GM23338 (cell line): Measurements from ENCODE around the gene PRMT3. TPM values are rescaled to one million over a fixed set of nuclear protein-coding genes. Genes with fewer than 3 reads are reported as not detected.

Experiments
- ATAC-seq: fragments of 200-7000 bp; cut with Tn5 transposase; 3 replicates; pipeline ENCODE4 v1.9.1; 2020
- DNase-seq: peaks from one replicate; pipeline ENCODE4 v3.0.0-alpha.2; 2015; ENCODE audit warnings: low spot score
- H2AFZ ChIP-seq: fragments of 200-600 bp; sonication (generic); 2 replicates; pipeline ENCODE4 v1.8.0; 2016; ENCODE audit warnings: antibody characterized with exemption, mild to moderate bottlenecking, moderate library complexity
- H3F3A ChIP-seq: fragments of 200-600 bp; sonication (generic); replicated peaks from 2 replicates; pipeline ENCODE4 v1.8.0; 2017; ENCODE audit warnings: antibody characterized with exemption, mixed run types, low read depth
- H3K27ac ChIP-seq: fragments of 200-600 bp; sonication (generic); 2 replicates; pipeline ENCODE4 v1.6.1; 2016; ENCODE audit warnings: low read depth
- H3K27me3 ChIP-seq: fragments of 200-600 bp; sonication (generic); 2 replicates; pipeline ENCODE4 v1.8.0; 2016; ENCODE audit warnings: mild to moderate bottlenecking, mixed run types, moderate library complexity; ENCODE audit not compliant: insufficient read depth
- H3K36me3 ChIP-seq: fragments of 200-600 bp; sonication (generic); 2 replicates; pipeline ENCODE4 v1.8.0; 2016; ENCODE audit warnings: mild to moderate bottlenecking; ENCODE audit not compliant: insufficient read depth
- H3K4me1 ChIP-seq: fragments of 200-600 bp; sonication (generic); 2 replicates; pipeline ENCODE4 v1.8.0; 2016; ENCODE audit warnings: mild to moderate bottlenecking, moderate library complexity; ENCODE audit not compliant: insufficient read depth
- H3K4me2 ChIP-seq: fragments of 200-600 bp; sonication (generic); 2 replicates; pipeline ENCODE4 v1.7.1; 2017; ENCODE audit warnings: mixed run types
- H3K4me3 ChIP-seq: fragments of 200-600 bp; sonication (generic); 2 replicates; pipeline ENCODE4 v1.6.1; 2016; ENCODE audit warnings: mixed run types
- H3K79me2 ChIP-seq: fragments of 200-600 bp; sonication (generic); replicated peaks from 2 replicates; pipeline ENCODE4 v1.8.0; 2017; ENCODE audit warnings: mild to moderate bottlenecking; ENCODE audit not compliant: insufficient read depth
- H3K9me2 ChIP-seq: fragments of 200-600 bp; sonication (generic); 2 replicates; pipeline ENCODE4 v1.8.0; 2017; ENCODE audit not compliant: insufficient read depth
- H4K20me1 ChIP-seq: fragments of 200-600 bp; sonication (generic); replicated peaks from 2 replicates; pipeline ENCODE4 v1.8.0; 2017; ENCODE audit warnings: mild to moderate bottlenecking; ENCODE audit not compliant: insufficient read depth
- H3K27ac Mint-ChIP-seq: 2 replicates; pipeline ENCODE4 v1.8.0; 2020; ENCODE audit warnings: inconsistent platforms, mild to moderate bottlenecking, moderate library complexity, mixed read lengths
- H3K27me3 Mint-ChIP-seq: 3 replicates; pipeline ENCODE4 v1.8.0; 2022; ENCODE audit warnings: low read depth, mild to moderate bottlenecking, moderate library complexity, mixed read lengths, inconsistent platforms; ENCODE audit not compliant: insufficient read depth, poor library complexity
- H3K36me3 Mint-ChIP-seq: 3 replicates; pipeline ENCODE4 v1.8.0; 2021; ENCODE audit warnings: low read depth, mild to moderate bottlenecking, inconsistent platforms, moderate library complexity, mixed read lengths
- H3K4me1 Mint-ChIP-seq: 3 replicates; pipeline ENCODE4 v1.8.0; 2020; ENCODE audit warnings: mild to moderate bottlenecking, inconsistent platforms, mixed read lengths
- H3K4me3 Mint-ChIP-seq: 3 replicates; pipeline ENCODE4 v1.8.0; 2021; ENCODE audit warnings: moderate library complexity, mild to moderate bottlenecking, inconsistent platforms, mixed read lengths
- H3K9me3 Mint-ChIP-seq: 3 replicates; pipeline ENCODE4 v1.8.0; 2020; ENCODE audit warnings: moderate library complexity, mild to moderate bottlenecking, inconsistent platforms, mixed read lengths
- ETS1 ChIP-seq: IDR thresholded peaks from 2 replicates; pipeline ENCODE4 v1.6.1; 2016; ENCODE audit warnings: antibody characterized with exemption
- EZH2 ChIP-seq: fragments of 200-600 bp; sonication (generic); IDR thresholded peaks from one replicate; pipeline ENCODE4 v1.8.0; 2017; ENCODE audit warnings: antibody characterized with exemption, mild to moderate bottlenecking, low read depth; ENCODE audit not compliant: unreplicated experiment
- NANOG ChIP-seq: IDR thresholded peaks from 2 replicates; pipeline ENCODE4 v1.6.1; 2016; ENCODE audit warnings: antibody characterized with exemption, borderline replicate concordance
- POLR2AphosphoS5 ChIP-seq: IDR thresholded peaks from 2 replicates; pipeline ENCODE4 v1.6.1; 2016; ENCODE audit warnings: antibody characterized with exemption, low read depth
- REST ChIP-seq: IDR thresholded peaks from one replicate; pipeline ENCODE4 v1.6.1; 2018; ENCODE audit warnings: antibody characterized with exemption; ENCODE audit not compliant: unreplicated experiment
- STAT1 ChIP-seq: IDR thresholded peaks from one replicate; pipeline ENCODE4 v1.6.1; 2016; ENCODE audit warnings: antibody characterized with exemption; ENCODE audit not compliant: unreplicated experiment
- ZNF114 ChIP-seq: fragments of 250-450 bp; sonication (Bioruptor Pico); IDR thresholded peaks from 2 replicates; pipeline ENCODE4 v1.5.0; 2020; ENCODE audit warnings: mild to moderate bottlenecking, moderate library complexity
- ZNF331 ChIP-seq: fragments of 250-450 bp; sonication (Bioruptor Pico); IDR thresholded peaks from 2 replicates; pipeline ENCODE4 v1.5.0; 2020; ENCODE audit warnings: low read depth, mild to moderate bottlenecking, moderate library complexity
- ZNF462 ChIP-seq: fragments of 250-450 bp; sonication (Bioruptor Pico); IDR thresholded peaks from 2 replicates; pipeline ENCODE4 v1.5.0; 2020; ENCODE audit warnings: mild to moderate bottlenecking, moderate library complexity
- polyA plus RNA-seq: library from polyadenylated mRNA; unstranded; fragments of >200 nt; fragmentation: Nextera tagmentation; extraction: Ambion mirVana; gene quantifications from 2 replicates; pipeline ENCODE4 v1.2.1, GENCODE V29; 2016
- total RNA-seq: library from RNA; depleted of rRNA; stranded (reverse); fragments of >200 nt; shearing (Covaris generic); gene quantifications from 2 replicates; pipeline ENCODE4 v1.2.3, GENCODE V29; 2014

Gene PRMT3
- total and polyA plus RNA-seq, 2 experiments from 2014 or later, result 19.0 to 35.0 TPM

- H3K4me2 ChIP-seq, result no peak overlapping the region
- H3F3A ChIP-seq, result no peaks in the 10 kb centered on the region
- H3K36me3 ChIP-seq, result no peaks in the 10 kb centered on the region
- H2AFZ ChIP-seq, result no peak overlapping the region
- no peak overlapping the region for H3K27ac ChIP-seq
- no peak for DNase-seq
- H3K27me3 ChIP-seq, result no peaks in the 10 kb centered on the region
- Mint-ChIP-seq H3K4me1 (peaks cover 4% of the 10 kb centered on the region; the same call in 2 of the 3 replicates), H3K27ac (no peak overlapping the region; the same call in 1 of the 2 replicates), H3K27me3 (no peaks in the 10 kb centered on the region), H3K36me3 (no peaks in the 10 kb centered on the region), H3K4me3 (no peak overlapping the region), H3K9me3 (no peaks in the 10 kb centered on the region)
- H3K4me1 ChIP-seq, result no peaks in the 10 kb centered on the region
- no peaks in the 10 kb centered on the region for H4K20me1 ChIP-seq
- H3K4me3 ChIP-seq, result no peak overlapping the region
- ATAC-seq, result no peak
- TF ChIP-seq POLR2AphosphoS5 (no peak), NANOG (no peak), ZNF331 (CRISPR knock-in tag) (no peak), REST (no peak), EZH2 (no peak), ZNF114 (no peak), ETS1 (no peak), STAT1 (no peak), ZNF462 (no peak)
- no peaks in the 10 kb centered on the region for H3K9me2 ChIP-seq
- H3K79me2 ChIP-seq, result no peaks in the 10 kb centered on the region
These were observed 72.3 kb downstream of the PRMT3 start for GRCh38 chr11:20459865-20460264.
